ENCODE results near the gene CAB39. TPM values are rescaled to one million over a fixed set of nuclear protein-coding genes. Genes with fewer than 3 reads are reported as not detected.

CAB39 gene
- polyA plus RNA-seq, 1 experiment: 23.6 TPM

DNA sequence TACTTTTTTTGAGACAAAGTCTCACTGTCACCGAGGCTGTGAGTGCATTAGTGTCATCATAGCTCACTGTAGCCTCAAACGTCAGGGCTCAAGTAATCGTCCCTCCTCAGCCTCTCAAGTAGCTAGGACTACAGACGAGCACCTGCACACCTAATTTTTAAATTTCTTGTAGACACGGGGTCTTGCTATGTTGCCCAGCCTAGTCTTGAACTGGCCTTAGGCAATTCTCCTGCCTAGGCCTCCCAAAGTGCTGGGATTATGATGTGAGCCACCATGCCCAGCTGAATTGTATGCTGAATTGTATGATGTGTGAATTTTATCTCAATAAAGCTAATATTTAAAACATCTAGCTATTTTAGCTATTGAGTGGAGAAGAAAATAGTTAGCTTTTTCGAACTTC is 18.9 kb downstream of the CAB39 start:
- Histone ChIP-seq H3K36me3 (ENCODE audit: control insufficient read depth, insufficient read depth, low read length) (no peaks in the 10 kb centered on the region), H3K27me3 (ENCODE audit: control insufficient read depth, insufficient read depth, low read length) (no peaks in the 10 kb centered on the region), H3K4me3 (ENCODE audit: low read depth, low read length) (no peak overlapping the region)
- no peak for DNase-seq (ENCODE audit: low read depth)
- TF ChIP-seq CTCF (IDR thresholded peaks at IDR 0.05; ENCODE audit: insufficient read depth, low read depth, low read length): no peak
- CTCF ChIA-PET: interaction anchor here (1.3 to 1.9 kb wide), 3 partner anchors 9 to 105 kb away, joined by 3 to 7 read pairs (median 3); no protein-coding TSS in a partner anchor
- POLR2A ChIA-PET: no interaction called here

DNA sequence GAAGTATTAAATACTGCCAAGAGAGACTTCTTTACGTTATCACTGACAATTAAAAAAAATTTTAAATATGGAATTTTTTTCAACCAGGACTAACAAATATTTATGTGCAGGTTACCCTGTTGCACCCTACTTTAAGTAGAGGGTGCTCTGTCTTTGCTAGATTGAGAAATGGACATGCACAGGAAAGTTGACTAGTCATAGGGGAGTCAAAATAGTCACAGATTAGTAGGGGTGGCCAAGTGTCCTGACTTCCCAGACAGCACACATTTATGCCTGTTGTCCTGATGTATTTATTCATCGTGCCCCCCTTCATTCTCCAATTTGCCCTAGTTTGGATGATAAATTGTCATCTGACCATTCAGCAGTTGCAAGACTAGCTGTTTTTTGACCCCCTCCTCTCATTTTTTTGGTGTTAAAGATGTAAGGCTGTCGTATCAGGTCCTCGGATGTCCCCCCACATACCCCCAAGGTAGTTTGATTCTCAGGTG is 20.3 kb downstream of the CAB39 start:
- H3K27me3 ChIP-seq (ENCODE audit: control insufficient read depth, insufficient read depth, low read length): no peaks in the 10 kb centered on the region
- CTCF ChIA-PET: no interaction called here
- no peak overlapping the region for H3K4me3 ChIP-seq (ENCODE audit: low read depth, low read length)
- DNase-seq (ENCODE audit: low read depth): no peak
- H3K36me3 ChIP-seq (ENCODE audit: control insufficient read depth, insufficient read depth, low read length): no peaks in the 10 kb centered on the region
- POLR2A ChIA-PET: no interaction called here
- no peak for TF ChIP-seq CTCF (IDR thresholded peaks at IDR 0.05; ENCODE audit: insufficient read depth, low read depth, low read length)

GRCh38 chr2:230734247-230735175 is 21.9 kb downstream of the CAB39 start:
- POLR2A ChIA-PET: no interaction called here
- no peak for DNase-seq (ENCODE audit: low read depth)
- no peak for TF ChIP-seq CTCF (IDR thresholded peaks at IDR 0.05; ENCODE audit: insufficient read depth, low read depth, low read length)
- Histone ChIP-seq H3K36me3 (ENCODE audit: control insufficient read depth, insufficient read depth, low read length) (no peaks in the 10 kb centered on the region), H3K27me3 (ENCODE audit: control insufficient read depth, insufficient read depth, low read length) (no peaks in the 10 kb centered on the region), H3K4me3 (ENCODE audit: low read depth, low read length) (no peak overlapping the region)
- CTCF ChIA-PET: interaction anchor here (1.0 to 1.8 kb wide), 2 partner anchors 10 to 64 kb away, joined by 3 to 11 read pairs; no protein-coding TSS in a partner anchor

DNA sequence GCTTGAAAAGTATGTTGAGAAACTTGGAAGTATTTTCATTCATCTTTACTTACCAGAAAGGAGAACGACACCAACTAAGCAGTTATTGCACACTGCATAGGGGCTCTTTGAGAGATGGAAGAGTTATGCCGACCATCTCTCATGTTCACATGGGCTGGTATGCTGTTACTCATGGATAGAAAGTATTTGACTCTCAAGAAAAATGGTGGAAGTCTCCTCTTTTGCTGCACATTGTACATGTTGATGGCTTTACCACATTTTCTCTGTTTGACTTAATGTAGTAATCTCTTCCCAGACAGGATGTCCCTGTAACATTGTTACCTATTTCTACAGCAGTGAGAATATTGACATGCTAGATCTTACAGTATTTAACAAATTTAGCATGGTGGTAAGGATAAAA is 23.2 kb downstream of the CAB39 start:
- POLR2A ChIA-PET: no interaction called here
- Histone ChIP-seq H3K27me3 (ENCODE audit: control insufficient read depth, insufficient read depth, low read length) (no peaks in the 10 kb centered on the region), H3K4me3 (ENCODE audit: low read depth, low read length) (no peak overlapping the region), H3K36me3 (ENCODE audit: control insufficient read depth, insufficient read depth, low read length) (no peaks in the 10 kb centered on the region; the same call in 1 of the 2 replicates)
- CTCF ChIA-PET: interaction anchor here (1.0 to 1.8 kb wide), 4 partner anchors 8 to 62 kb away, joined by 3 to 11 read pairs (median 3); no protein-coding TSS in a partner anchor
- DNase-seq (ENCODE audit: low read depth): no peak
- TF ChIP-seq CTCF (IDR thresholded peaks at IDR 0.05; ENCODE audit: insufficient read depth, low read depth, low read length): no peak

GRCh38 chr2:230737300-230737699 is 24.7 kb downstream of the CAB39 start:
- POLR2A ChIA-PET: no interaction called here
- CTCF ChIA-PET: interaction anchor here (1.0 to 1.5 kb wide), 3 partner anchors 9 to 23 kb away, joined by 3 read pairs; no protein-coding TSS in a partner anchor

More at GRCh38 chr2:230737300-230737699, 24.7 kb downstream of the CAB39 start:
- DNase-seq (ENCODE audit: low read depth): no peak
- no peaks in the 10 kb centered on the region; the same call in 1 of the 2 replicates for H3K36me3 ChIP-seq (ENCODE audit: control insufficient read depth, insufficient read depth, low read length)
- H3K4me3 ChIP-seq (ENCODE audit: low read depth, low read length): no peak overlapping the region
- no peak for TF ChIP-seq CTCF (IDR thresholded peaks at IDR 0.05; ENCODE audit: insufficient read depth, low read depth, low read length)
- H3K27me3 ChIP-seq (ENCODE audit: control insufficient read depth, insufficient read depth, low read length): no peaks in the 10 kb centered on the region
